GM21381 (cell line): Measurements from ENCODE around the gene FADS2.

ENCODE experiments used
- ATAC-seq: cut with Tn5 transposase; IDR thresholded peaks from one replicate; pipeline ENCODE4 v1.9.1; 2021; ENCODE audit warnings: mild to moderate bottlenecking, moderate library complexity; ENCODE audit not compliant: unreplicated experiment

The FADS2 gene

GRCh38 chr11:61817471-61818202, 10.5 kb upstream of the FADS2 start:
- no peak for ATAC-seq

DNA sequence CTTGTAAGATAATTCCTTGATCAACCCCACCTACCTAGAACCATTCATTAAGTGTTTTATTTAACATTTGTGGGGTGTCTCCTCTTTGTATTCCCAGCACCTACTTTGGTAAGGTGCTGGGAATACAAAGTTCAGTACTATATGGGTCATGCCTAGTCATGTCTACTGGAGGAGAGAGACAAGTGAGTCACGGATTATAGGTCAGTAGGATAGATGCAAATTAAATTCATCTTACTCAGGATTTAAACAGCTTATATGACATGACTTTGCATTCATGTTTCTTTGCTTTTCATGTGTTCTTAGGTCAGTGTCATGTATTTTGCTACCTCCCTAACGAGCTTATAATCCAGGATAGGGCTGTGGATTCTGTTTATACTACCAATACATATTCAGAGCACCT, 7.9 kb upstream of the FADS2 start:
- ATAC-seq = no peak

DNA sequence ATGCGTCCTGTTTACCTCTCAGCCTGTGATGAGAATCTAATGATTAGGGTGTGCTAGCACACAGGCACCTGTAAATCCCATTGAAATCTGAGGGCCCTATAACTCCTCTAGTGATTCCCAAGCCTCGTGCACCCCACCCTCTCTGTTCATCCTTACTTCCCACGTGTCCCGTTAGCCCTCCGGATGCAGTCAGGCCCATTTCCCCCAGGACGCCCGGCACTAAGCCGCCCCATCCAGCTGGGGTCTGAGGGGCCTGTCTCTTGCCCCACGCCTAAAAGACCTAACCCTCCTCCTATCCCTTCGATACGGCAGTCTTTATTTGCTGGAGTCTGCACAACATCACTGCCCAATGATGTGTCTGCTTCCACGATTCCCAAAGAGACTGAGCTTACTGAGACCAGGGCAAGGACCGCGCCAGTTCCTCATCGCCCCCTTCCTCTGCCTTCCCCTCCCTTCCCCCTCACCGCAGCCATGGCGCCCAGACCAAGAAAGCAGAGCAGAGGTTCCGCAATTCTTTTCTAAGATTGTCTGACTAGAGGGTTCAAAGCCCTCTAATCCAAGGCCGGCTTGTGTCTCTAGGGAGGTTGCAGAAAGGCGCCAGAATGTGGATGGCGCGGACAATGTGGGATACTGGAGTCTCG, 1.1 kb upstream of the FADS2 start:
- ATAC-seq = no peak

DNA sequence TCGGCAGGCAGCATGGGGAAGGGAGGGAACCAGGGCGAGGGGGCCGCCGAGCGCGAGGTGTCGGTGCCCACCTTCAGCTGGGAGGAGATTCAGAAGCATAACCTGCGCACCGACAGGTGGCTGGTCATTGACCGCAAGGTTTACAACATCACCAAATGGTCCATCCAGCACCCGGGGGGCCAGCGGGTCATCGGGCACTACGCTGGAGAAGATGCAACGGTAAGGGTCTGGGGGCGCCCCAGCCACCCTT, 204 bp downstream of the FADS2 start:
- ATAC-seq = no peak

- peak; percentile 24 for ATAC-seq
Measured at GRCh38 chr11:61828629-61829407, 718 bp downstream of the FADS2 start.

DNA sequence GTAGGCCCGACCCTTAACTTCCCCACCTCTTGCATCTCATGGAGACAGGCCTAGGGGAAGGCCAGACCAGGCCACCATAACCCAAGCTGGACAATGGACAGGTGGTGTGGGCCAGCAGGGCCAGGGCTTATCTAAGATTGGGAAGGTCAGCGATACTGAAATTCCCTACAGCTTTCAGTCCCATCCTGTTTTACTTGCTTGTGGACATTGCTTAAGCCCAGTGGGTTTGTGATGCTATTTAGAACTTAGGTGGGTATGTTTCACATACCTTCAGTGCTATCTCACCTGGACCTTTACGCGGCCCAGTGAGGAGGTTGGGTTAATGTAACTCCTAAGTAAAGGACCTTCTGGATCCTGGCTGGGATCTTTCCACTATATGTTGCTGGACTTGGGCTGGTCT, 1.7 kb downstream of the FADS2 start:
- ATAC-seq = no peak

DNA sequence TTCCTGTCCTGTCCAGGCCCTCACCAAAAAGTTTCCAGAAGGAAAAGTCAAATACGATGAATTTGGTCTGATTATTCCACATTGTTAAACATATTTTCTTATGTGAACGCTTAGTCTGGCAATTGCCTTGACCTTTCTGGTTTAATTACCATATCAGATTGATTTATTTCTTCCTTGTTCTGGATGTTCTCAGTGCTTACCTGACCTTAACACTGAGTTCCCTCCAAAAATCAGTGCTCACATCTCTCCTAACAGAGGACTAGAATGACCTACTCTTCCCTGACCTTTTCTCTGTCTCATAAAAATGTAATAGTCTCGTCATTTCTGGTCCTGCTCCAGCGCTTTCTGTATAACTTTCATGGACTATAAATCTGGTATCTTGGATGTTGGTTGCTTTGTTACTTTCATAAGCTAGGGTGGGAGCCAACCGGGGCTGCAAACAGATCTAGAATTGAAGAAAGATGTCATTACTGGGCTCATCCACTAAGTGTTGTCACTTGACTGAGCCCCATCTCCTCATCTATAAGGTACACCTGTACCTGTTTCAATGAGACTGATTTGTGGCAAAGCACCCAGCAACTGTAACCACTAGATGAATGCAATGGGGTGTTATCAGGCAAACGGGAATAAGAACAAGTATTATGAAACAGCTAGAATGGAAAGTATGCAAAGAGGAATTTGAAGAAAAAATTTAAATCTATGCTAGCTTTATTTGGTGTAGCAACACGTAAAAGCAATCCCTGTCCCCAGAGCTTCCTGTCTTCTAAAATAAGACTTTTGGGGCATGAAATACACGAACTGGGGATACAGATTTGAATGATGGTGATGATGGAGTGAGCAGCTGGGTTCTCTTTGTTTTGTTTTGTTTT, 2.4 kb downstream of the FADS2 start:
- ATAC-seq = no peak

DNA sequence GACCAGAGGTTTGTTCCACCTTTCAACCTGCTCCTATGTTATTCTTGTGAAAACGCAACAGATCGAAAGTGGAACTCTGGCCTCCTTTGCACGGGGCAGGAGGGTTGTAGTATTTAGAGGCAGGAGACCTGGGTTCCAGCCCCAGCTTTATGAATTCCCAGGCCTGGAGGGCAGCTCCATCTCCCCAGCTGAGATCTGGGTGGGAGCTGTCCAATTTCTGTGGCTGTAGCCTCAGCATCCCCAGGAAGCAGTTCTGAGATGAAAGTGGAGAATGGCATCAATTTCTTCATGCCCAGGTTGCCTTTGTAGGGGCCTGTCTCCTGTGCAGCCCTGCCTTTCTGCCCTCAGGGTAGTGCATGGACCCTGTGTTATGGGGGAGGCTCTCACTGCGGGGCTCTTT, 4.1 kb downstream of the FADS2 start:
- no peak for ATAC-seq

DNA sequence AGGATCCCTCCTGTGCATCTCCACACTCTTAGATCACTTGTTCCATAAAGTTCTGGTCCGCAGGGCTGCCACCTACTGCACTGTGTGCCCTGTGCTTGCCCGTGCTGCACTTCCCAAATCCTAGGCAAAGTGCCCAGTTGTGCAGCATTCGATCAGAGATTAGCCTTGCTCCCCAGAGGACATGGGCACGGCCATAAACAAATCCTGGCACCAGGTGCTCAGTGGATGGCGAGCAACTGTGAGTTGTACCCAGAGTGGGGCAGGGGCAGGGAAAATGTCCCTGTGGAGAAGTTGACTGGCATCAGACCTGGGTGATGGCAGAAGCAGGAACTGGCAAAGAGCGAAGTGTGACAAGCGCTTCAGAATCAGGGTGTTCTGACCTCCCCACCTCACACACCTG, 4.7 kb downstream of the FADS2 start:
- no peak for ATAC-seq

GRCh38 chr11:61833471-61833870, 5.4 kb downstream of the FADS2 start:
- no peak for ATAC-seq

- no peak for ATAC-seq
Measured at GRCh38 chr11:61833926-61834277, 5.8 kb downstream of the FADS2 start.

DNA sequence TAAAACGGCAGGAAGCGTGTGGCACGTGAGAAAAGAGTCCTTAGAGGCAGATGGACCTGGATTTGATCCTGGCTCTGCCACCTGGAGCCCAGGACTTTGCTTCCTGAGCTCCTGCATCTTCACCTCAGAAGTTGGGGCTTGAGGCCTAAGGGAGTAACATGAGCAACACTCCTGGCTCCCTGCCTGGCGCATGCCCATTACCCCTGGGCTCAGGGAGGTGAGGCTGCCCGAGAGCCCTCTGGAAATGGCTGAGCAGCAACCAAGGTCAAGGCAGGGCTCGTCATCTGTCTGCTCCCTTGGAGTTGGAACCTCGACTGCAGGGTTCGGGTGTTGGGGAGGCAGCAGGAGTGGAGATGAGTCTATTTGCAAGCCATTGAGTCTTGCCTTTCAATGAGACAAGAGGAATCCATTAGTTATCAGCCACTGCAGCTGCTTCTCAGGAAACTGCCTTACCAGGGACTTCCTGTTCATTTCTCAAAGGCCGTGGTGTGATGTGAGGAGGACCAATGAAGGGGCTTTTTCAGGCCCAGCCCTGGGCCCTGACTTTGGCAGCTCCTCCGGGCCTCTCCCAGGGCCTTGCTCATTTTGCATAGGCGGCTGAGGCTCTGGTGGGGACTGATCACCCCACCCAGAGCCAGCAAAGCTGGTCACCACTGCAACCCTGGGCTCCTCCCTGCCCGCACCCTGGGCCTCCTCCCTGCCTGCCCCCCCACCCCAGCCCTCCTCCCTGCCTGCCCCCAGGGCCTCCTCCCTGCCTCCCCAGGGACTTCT, 6.4 kb downstream of the FADS2 start:
- ATAC-seq = peak; percentile 83

- ATAC-seq = no peak
Measured at GRCh38 chr11:61836193-61836592, 8.1 kb downstream of the FADS2 start.

DNA sequence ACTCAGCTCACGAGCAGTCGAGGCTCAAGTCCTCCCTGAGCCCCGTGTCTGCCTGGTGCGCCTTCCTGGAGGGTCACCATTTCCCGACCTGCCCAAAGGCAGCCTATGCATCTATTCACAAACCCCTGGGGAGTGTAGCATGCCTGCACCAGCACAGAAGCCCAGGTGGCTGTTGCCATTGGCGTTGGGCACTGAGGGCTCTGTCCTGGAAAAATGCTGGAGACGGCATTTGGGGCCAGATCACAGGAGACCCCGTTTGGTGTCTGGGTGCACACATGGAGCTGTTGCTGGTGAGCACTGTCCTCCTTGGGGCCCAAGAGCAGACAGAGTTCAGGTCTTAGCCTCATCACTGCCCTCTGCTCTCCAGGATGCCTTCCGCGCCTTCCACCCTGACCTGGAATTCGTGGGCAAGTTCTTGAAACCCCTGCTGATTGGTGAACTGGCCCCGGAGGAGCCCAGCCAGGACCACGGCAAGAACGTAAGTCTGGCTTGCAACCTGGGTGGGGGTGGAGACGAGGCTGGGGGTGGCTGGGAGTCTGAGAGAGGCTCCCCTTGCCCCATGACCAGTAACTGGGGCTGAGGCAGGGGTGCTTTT, 9.4 kb downstream of the FADS2 start:
- no peak for ATAC-seq

DNA sequence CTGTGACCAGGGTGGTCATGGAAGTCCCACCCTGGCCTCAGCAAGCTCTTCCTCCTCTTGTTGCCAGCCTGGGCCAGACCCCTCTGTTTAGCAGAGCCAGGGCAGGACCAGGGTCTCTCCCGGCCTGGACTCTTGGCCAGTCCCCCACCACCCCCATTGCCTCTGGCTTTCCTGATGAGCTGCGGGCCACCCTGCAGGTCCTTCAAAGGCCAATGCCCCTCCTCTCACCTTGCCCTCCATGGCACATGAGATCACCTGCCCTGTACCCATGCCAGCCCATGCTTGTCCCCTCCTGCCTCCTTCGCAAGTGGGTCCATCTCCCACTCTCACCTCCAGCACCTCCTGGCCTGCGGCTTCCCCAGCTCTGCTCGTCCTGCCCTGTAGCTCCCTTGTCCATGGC, 10.4 kb downstream of the FADS2 start:
- no peak for ATAC-seq

- ATAC-seq = no peak
Measured at GRCh38 chr11:61838921-61839320, 10.8 kb downstream of the FADS2 start.

GRCh38 chr11:61839742-61840141, 11.6 kb downstream of the FADS2 start:
- no peak for ATAC-seq

GRCh38 chr11:61840371-61840770, 12.3 kb downstream of the FADS2 start:
- ATAC-seq = no peak

- ATAC-seq = no peak
Measured at GRCh38 chr11:61841636-61842527, 13.8 kb downstream of the FADS2 start.

GRCh38 chr11:61842528-61842820, 14.4 kb downstream of the FADS2 start:
- ATAC-seq = no peak
